ENCODE results near the gene CTNNA3. TPM values are rescaled to one million over a fixed set of nuclear protein-coding genes. Genes with fewer than 3 reads are reported as not detected.

The CTNNA3 gene
- total and polyA plus RNA-seq, 12 donors: 0.03 to 14.4 (median 0.47) TPM; not detected in 1

DNA sequence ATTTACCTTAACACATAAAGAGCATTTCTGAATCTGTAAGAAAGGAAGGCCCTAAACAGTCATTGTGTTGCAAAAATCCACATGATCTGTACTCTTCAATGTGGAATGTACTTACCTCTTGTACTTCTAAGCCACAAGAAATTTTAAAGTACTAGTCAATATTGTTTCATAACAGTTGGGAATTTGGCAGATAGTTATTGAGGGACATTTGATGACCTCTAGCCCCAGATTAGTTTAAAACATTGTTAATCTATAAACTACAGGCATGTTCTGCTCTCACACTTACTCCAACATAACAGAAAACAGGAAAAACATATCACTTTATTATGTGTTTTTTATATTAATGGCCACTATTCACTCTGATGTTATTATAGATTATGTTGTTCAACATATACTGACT is 1755.9 kb downstream of the CTNNA3 start:
- no peaks in the 10 kb centered on the region for H3K9me3 ChIP-seq (replicated peaks in 1 of 3)
- H3K27ac ChIP-seq: no peak overlapping the region
- intact Hi-C loops (cut with DNase I): no loop called here
- H3K4me1 ChIP-seq (replicated peaks in 1 of 2): no peaks in the 10 kb centered on the region
- H3K27me3 ChIP-seq: no peaks in the 10 kb centered on the region
- DNase-seq: no peak
- no peaks in the 10 kb centered on the region for H3K36me3 ChIP-seq (replicated peaks in 1 of 2)
- TF ChIP-seq POLR2A (IDR thresholded peaks at IDR 0.05): no peak
- TF ChIP-seq, protein P1, sequence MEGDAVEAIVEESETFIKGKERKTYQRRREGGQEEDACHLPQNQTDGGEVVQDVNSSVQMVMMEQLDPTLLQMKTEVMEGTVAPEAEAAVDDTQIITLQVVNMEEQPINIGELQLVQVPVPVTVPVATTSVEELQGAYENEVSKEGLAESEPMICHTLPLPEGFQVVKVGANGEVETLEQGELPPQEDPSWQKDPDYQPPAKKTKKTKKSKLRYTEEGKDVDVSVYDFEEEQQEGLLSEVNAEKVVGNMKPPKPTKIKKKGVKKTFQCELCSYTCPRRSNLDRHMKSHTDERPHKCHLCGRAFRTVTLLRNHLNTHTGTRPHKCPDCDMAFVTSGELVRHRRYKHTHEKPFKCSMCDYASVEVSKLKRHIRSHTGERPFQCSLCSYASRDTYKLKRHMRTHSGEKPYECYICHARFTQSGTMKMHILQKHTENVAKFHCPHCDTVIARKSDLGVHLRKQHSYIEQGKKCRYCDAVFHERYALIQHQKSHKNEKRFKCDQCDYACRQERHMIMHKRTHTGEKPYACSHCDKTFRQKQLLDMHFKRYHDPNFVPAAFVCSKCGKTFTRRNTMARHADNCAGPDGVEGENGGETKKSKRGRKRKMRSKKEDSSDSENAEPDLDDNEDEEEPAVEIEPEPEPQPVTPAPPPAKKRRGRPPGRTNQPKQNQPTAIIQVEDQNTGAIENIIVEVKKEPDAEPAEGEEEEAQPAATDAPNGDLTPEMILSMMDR (IDR thresholded peaks at IDR 0.05): no peak
- no peak overlapping the region for H3K4me3 ChIP-seq

DNA sequence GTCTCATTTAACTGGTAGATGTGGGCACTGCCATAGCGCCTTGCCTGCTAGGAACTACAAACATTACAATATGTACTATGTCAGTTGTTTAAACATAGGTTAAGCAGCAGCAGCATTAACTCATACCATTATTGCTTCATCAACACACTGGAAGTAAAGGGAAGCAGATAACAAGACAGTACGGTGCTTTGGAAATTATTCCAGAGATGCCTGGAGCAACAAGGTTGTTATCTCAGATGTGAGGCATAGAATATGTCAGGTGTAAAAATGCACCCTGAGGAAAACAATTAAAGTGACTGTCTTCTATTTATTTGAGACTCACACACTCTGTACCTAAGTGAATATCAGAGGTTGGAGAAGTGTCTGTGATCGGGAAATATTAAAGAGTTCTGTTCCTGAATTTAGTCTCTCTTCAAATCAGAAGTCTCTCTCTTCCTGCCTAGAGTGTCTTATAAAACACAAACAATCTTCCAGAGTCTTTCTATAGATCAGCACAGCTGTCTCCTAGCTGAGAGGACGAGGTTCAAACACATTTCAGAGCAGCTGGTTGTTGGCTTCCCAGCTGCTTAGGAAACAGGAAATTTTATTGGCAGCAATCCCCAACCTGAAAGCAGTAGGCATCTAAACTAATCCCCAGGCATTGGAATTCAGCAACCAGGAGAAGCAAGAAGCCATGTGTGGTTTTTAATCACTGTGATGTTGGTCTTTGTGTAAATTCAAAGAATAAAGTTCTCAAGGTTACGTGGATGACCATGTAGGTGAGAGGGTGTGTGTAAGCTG is 1764.5 kb downstream of the CTNNA3 start:
- H3K4me3 ChIP-seq: no peak overlapping the region
- H3K27ac ChIP-seq: no peak overlapping the region
- no peaks in the 10 kb centered on the region for H3K9me3 ChIP-seq (replicated peaks in 1 of 3)
- H3K36me3 ChIP-seq (replicated peaks in 1 of 2): no peaks in the 10 kb centered on the region
- intact Hi-C loops (cut with DNase I): no loop called here
- H3K4me1 ChIP-seq (replicated peaks in 1 of 2): no peaks in the 10 kb centered on the region
- WGBS, 4 donors: 67 to 78% (median 77%) methylated on average over 5 of the region's 5 CpGs
- TF ChIP-seq POLR2A (IDR thresholded peaks at IDR 0.05): no peak
- TF ChIP-seq, protein P1 (IDR thresholded peaks at IDR 0.05): no peak
- no peak for DNase-seq
- no peaks in the 10 kb centered on the region for H3K27me3 ChIP-seq

DNA sequence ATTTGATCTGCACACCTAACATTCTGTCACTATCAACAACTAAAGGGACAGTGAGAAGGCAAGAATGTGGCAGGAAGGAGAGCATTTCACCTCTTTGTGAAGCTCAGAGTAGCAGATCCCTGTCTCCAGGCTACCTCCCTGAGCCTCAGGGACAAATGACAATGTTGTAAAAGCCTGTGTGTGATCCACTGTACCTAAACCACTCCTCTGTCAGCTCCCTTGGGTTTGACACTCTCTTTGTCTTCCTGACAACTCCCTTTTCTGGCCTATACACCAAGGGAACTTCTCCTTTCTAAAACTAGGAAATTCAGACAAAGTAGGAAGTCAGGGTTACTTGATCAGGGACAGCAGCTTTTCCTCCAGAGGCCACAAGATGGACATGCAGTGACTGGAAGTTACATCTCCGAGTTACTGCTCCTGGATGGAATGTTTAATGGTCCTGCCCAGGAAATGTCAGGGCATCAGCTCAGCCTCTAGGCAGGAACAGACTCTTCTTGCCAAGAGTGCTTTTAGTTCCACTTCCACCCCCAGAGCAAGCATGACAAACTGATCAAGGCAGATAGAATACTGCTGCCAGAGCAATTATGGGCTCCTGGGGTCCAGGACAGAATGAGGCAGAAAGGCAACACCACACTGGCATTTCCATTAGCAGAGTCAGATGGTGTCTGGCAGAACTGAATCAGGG is 1784.7 kb downstream of the CTNNA3 start:
- Histone ChIP-seq H3K4me3 (no peak overlapping the region), H3K9me3 (replicated peaks in 1 of 3) (no peaks in the 10 kb centered on the region), H3K4me1 (replicated peaks in 1 of 2) (no peaks in the 10 kb centered on the region), H3K36me3 (replicated peaks in 1 of 2) (no peaks in the 10 kb centered on the region), H3K27ac (no peak overlapping the region), H3K27me3 (no peaks in the 10 kb centered on the region)
- TF ChIP-seq POLR2A (IDR thresholded peaks at IDR 0.05): no peak
- TF ChIP-seq, protein P1 (IDR thresholded peaks at IDR 0.05): no peak
- peak in 2 of 7 donors; percentile 6 to 51 for DNase-seq
- WGBS, 4 donors: 18 to 60% (median 38%) methylated on average over 1 of the region's 1 CpG; no CpG with 5 or more reads in 1 of the 4 donors
- intact Hi-C loops (cut with DNase I): no loop called here

DNA sequence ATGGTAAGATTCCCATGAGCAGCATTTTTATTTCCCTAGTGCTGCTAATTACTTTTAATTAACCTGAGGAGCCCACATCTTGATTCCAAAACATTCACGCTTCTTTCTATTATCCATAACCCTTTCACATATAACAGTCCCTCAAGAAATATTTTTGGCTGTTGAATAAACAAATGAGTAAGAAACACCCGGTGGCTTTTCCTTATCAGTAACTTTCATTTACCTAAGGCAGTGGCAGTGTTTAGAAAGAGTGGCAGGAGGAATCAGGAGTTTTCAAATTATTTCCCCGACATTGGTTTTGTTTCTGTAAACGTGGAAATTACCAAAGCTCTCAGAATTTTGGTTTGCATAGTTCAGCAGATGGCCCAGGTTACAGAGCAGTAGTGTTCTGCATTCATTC is 1785.8 kb downstream of the CTNNA3 start:
- no peak overlapping the region for H3K27ac ChIP-seq
- no peak overlapping the region for H3K4me3 ChIP-seq
- H3K36me3 ChIP-seq (replicated peaks in 1 of 2): no peaks in the 10 kb centered on the region
- no peak for DNase-seq
- no peaks in the 10 kb centered on the region for H3K9me3 ChIP-seq (replicated peaks in 1 of 3)
- no peak for TF ChIP-seq POLR2A (IDR thresholded peaks at IDR 0.05)
- TF ChIP-seq, protein P1 (IDR thresholded peaks at IDR 0.05): no peak
- WGBS, 4 donors: 74 to 87% (median 81%) methylated on average over 4 of the region's 4 CpGs
- H3K27me3 ChIP-seq: no peaks in the 10 kb centered on the region
- intact Hi-C loops (cut with DNase I): no loop called here
- H3K4me1 ChIP-seq (replicated peaks in 1 of 2): no peaks in the 10 kb centered on the region
